IMR-90 (cell line): ENCODE data around the gene NOS1. TPM values are rescaled to one million over a fixed set of nuclear protein-coding genes. Genes with fewer than 3 reads are reported as not detected.

Experiments used
- ATAC-seq: fragments of 200-7000 bp; cut with Tn5 transposase; 2 replicates; pipeline ENCODE4 v1.9.1; 2020; ENCODE audit warnings: low read depth, mild to moderate bottlenecking, moderate library complexity
- BruUV-seq: library from RNA; stranded (reverse); fragments of 400-500 nt; replicated peaks from 2 replicates; lab custom pipeline; 2021; lab: Mats Ljungman, UMichigan
- CTCF ChIA-PET: fragments of 300-600 bp; formaldehyde crosslinking; extraction: SDS; loops from one replicate; lab custom pipeline; 2021; ENCODE audit warnings: antibody characterized with exemption; lab: Yijun Ruan, JAX
- POLR2A ChIA-PET: fragments of 300-600 bp; sonication (Branson Sonifier 250); formaldehyde crosslinking; loops from one replicate; lab custom pipeline; 2022; ENCODE audit warnings: antibody characterized with exemption; ENCODE audit not compliant: unreplicated experiment; lab: Charles Lee
- DNase-seq: peaks from one replicate; pipeline ENCODE4 v3.0.0; 2013
- H2AFZ ChIP-seq: replicated peaks from 2 replicates; pipeline ENCODE3; 2013; ENCODE audit warnings: low read length, mild to moderate bottlenecking; ENCODE audit not compliant: poor library complexity
- H2AK5ac ChIP-seq: 2 replicates; pipeline ENCODE4 v1.6.1; 2013; ENCODE audit warnings: low read depth, low read length, inconsistent platforms
- H2AK9ac ChIP-seq: replicated peaks from 2 replicates; pipeline ENCODE3; 2013; ENCODE audit warnings: mild to moderate bottlenecking, low read depth, low read length, moderate library complexity; ENCODE audit not compliant: poor library complexity
- H2BK120ac ChIP-seq: 2 replicates; pipeline ENCODE4 v1.6.1; 2013; ENCODE audit warnings: low read depth, low read length, inconsistent platforms
- H2BK15ac ChIP-seq: 3 replicates; pipeline ENCODE4 v1.6.1; 2013; ENCODE audit warnings: low read depth, low read length, inconsistent platforms
- H2BK20ac ChIP-seq: 2 replicates; pipeline ENCODE4 v1.6.1; 2013; ENCODE audit warnings: low read depth, mild to moderate bottlenecking, inconsistent platforms, low read length, moderate library complexity
- H2BK5ac ChIP-seq: 2 replicates; pipeline ENCODE4 v1.6.1; 2013; ENCODE audit warnings: mild to moderate bottlenecking, low read depth, low read length, inconsistent platforms; ENCODE audit not compliant: poor library complexity, severe bottlenecking
- H3K14ac ChIP-seq: replicated peaks from 2 replicates; pipeline ENCODE4 v1.6.1; 2013; ENCODE audit warnings: low read depth, low read length, inconsistent platforms
- H3K18ac ChIP-seq: 2 replicates; pipeline ENCODE4 v1.6.1; 2013; ENCODE audit warnings: low read depth, low read length, control low read depth
- H3K23ac ChIP-seq: 2 replicates; pipeline ENCODE4 v1.6.1; 2013; ENCODE audit warnings: low read depth, low read length, inconsistent platforms
- H3K27ac ChIP-seq: 2 replicates; pipeline ENCODE4 v1.5.1; 2013; ENCODE audit warnings: mild to moderate bottlenecking, control low read depth, low read length; ENCODE audit not compliant: insufficient read depth
- H3K27me3 ChIP-seq: 2 replicates; pipeline ENCODE4 v1.6.1; 2013; ENCODE audit warnings: low read length; ENCODE audit not compliant: control insufficient read depth, insufficient read depth
- H3K36me3 ChIP-seq: 2 replicates; pipeline ENCODE4 v1.6.1; 2013; ENCODE audit warnings: low read length, mixed read lengths; ENCODE audit not compliant: control insufficient read depth, insufficient read depth
- H3K4ac ChIP-seq: 2 replicates; pipeline ENCODE4 v1.6.1; 2013; ENCODE audit warnings: low read depth, low read length, inconsistent platforms
- H3K4me1 ChIP-seq: 2 replicates; pipeline ENCODE4 v1.6.1; 2013; ENCODE audit warnings: low read length, mixed read lengths; ENCODE audit not compliant: control insufficient read depth, insufficient read depth
- H3K4me2 ChIP-seq: 2 replicates; pipeline ENCODE4 v1.6.1; 2013; ENCODE audit warnings: low read depth, mild to moderate bottlenecking, control low read depth, low read length, moderate library complexity
- H3K4me3 ChIP-seq: 2 replicates; pipeline ENCODE4 v1.5.1; 2013; ENCODE audit warnings: low read depth, mild to moderate bottlenecking, control low read depth, low read length, moderate library complexity; ENCODE audit not compliant: insufficient read depth
- H3K56ac ChIP-seq: 2 replicates; pipeline ENCODE4 v1.6.1; 2013; ENCODE audit warnings: low read length, inconsistent platforms; ENCODE audit not compliant: insufficient read depth; ENCODE audit errors: extremely low read depth
- H3K79me1 ChIP-seq, 2 experiments: 2 replicates each; pipeline ENCODE4 v1.6.1; 2013; ENCODE audit warnings: low read length in 2 of 2, inconsistent platforms in 1 of 2, low read depth in 1 of 2
- H3K9ac ChIP-seq: 2 replicates; pipeline ENCODE4 v1.6.1; 2013; ENCODE audit warnings: low read depth, low read length, control low read depth
- H3K9me1 ChIP-seq: 2 replicates; pipeline ENCODE4 v1.6.1; 2013; ENCODE audit warnings: low read length, inconsistent platforms; ENCODE audit not compliant: insufficient read depth
- H3K9me3 ChIP-seq: 2 replicates; pipeline ENCODE4 v1.6.1; 2013; ENCODE audit warnings: low read length; ENCODE audit not compliant: control insufficient read depth, insufficient read depth
- H4K20me1 ChIP-seq: 2 replicates; pipeline ENCODE4 v1.6.1; 2013; ENCODE audit warnings: low read length, inconsistent platforms; ENCODE audit not compliant: insufficient read depth
- H4K5ac ChIP-seq: 2 replicates; pipeline ENCODE4 v1.6.1; 2013; ENCODE audit warnings: mild to moderate bottlenecking, low read depth, low read length, control low read depth
- H4K8ac ChIP-seq, 2 experiments: 2 replicates each; pipeline ENCODE4 v1.6.1; 2013; ENCODE audit warnings: low read depth in 2 of 2, low read length in 2 of 2, control low read depth in 1 of 2, inconsistent platforms in 1 of 2
- H4K91ac ChIP-seq: 2 replicates; pipeline ENCODE4 v1.6.1; 2013; ENCODE audit warnings: low read depth, low read length, inconsistent platforms; ENCODE audit not compliant: insufficient read depth
- BHLHE40 ChIP-seq: fragments of 150-350 bp; IDR thresholded peaks from 2 replicates; pipeline ENCODE4 v1.6.1; 2016; ENCODE audit warnings: mild to moderate bottlenecking, low read depth, low read length
- CHD1 ChIP-seq: IDR thresholded peaks from 2 replicates; pipeline ENCODE4 v1.6.1; 2012; ENCODE audit warnings: low read depth, low read length, improper control_type of control experiment
- MAZ ChIP-seq: IDR thresholded peaks from 2 replicates; pipeline ENCODE4 v1.6.1; 2012; ENCODE audit warnings: low read depth, mild to moderate bottlenecking, low read length, improper control_type of control experiment, moderate library complexity, borderline replicate concordance
- NFE2L2 ChIP-seq: fragments of 150-350 bp; IDR thresholded peaks from 2 replicates; pipeline ENCODE4 v1.6.1; 2016; ENCODE audit warnings: low read depth, mild to moderate bottlenecking, low read length
- RAD21 ChIP-seq: IDR thresholded peaks from 2 replicates; pipeline ENCODE4 v1.6.1; 2012; ENCODE audit warnings: low read length, improper control_type of control experiment
- SMC3 ChIP-seq: fragments of 150-350 bp; IDR thresholded peaks from 2 replicates; pipeline ENCODE4 v1.6.1; 2016; ENCODE audit warnings: low read depth, mild to moderate bottlenecking, antibody characterized with exemption, low read length, moderate library complexity
- WGBS, 2 experiments: methylation state at CpG; one replicate each; pipeline versions ENCODE4 v1.1.5 to v1.1.7; 2013; ENCODE audit warnings: missing lambda C conversion rate in 2 of 2; ENCODE audit not compliant: insufficient read length in 1 of 2; ENCODE audit errors: extremely low coverage in 2 of 2; 5-methylcytosine and 5-hydroxymethylcytosine counted together
- dilution Hi-C: fragments of 300-500 bp; cut with HindIII; formaldehyde crosslinking; loops from one replicate; pipeline ENCODE4 v1.14.3; 2018; ENCODE audit warnings: low sequenced_read_pairs; ENCODE audit not compliant: unreplicated experiment
- in situ Hi-C: fragments of 300-500 bp; cut with MboI; formaldehyde crosslinking; loops from 3 replicates; pipeline ENCODE4 v1.14.3; 2019; ENCODE audit warnings: low sequenced_read_pairs, inconsistent platforms, mixed read lengths
- intact Hi-C: fragments of 100-400 bp; cut with micrococcal nuclease; formaldehyde crosslinking; loops from 2 replicates; pipeline ENCODE4 v1.10.0; 2022
- polyA plus RNA-seq, 3 experiments: library from polyadenylated mRNA; depleted of rRNA; stranded (reverse); fragments of >200 nt; gene quantifications; 2 replicates each; pipeline ENCODE4 v1.2.3, GENCODE V29; 2012; ENCODE audit warnings: low replicate concordance in 1 of 3
- total RNA-seq: library from RNA; depleted of rRNA; stranded (reverse); fragments of >200 nt; gene quantifications from 2 replicates; pipeline ENCODE4 v1.2.3, GENCODE V29; 2012
- TF ChIP-seq, protein P1 (sequence below): conservative IDR thresholded peaks from 2 replicates; pipeline ENCODE4 v1.5.1; 2012; ENCODE audit warnings: mild to moderate bottlenecking, low read depth, low read length, improper control_type of control experiment

Gene NOS1
- total and polyA plus RNA-seq, 2 of the 4 experiments (the other 2 are of a cell fraction) = 0.09 TPM; not detected in 1

DNA sequence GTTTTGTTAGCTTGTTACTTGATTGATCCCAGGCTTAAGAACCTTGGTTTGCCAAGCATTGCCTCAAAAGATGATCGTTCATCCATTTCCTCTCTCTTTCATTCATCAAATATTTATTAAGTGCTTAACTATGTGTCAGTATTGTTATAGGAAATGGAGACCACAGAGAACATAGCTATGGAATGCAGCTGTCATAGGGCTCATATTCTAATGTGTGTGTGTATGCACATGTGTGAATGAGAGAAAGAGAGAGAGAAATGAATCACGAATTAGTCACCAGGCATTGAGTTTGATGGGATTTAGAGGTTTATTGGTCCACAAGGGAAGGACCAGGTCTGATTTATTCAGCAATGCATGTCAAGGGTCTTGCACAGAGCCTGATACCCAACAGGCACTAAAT lies 100.2 kb downstream of the NOS1 start:
- Histone ChIP-seq H3K23ac (no peak overlapping the region), H3K4me2 (no peak overlapping the region), H4K91ac (no peak overlapping the region), H3K27me3 (no peaks in the 10 kb centered on the region), H2AK5ac (no peak overlapping the region), H2BK120ac (no peak overlapping the region), H3K79me1 (no peaks in the 10 kb centered on the region), H2AK9ac (no peak overlapping the region), H3K9me3 (peaks cover 18% of the 10 kb centered on the region; the same call in 1 of the 2 replicates), H2BK15ac (no peak overlapping the region), H2BK20ac (no peak overlapping the region), H3K27ac (no peak overlapping the region), H2BK5ac (no peak overlapping the region), H3K4me1 (no peaks in the 10 kb centered on the region), H3K4ac (no peak overlapping the region), H3K14ac (no peak overlapping the region), H3K56ac (no peak overlapping the region), H3K9ac (no peak overlapping the region), H4K8ac (no peak overlapping the region), H3K36me3 (no peaks in the 10 kb centered on the region), H4K20me1 (no peaks in the 10 kb centered on the region), H3K4me3 (no peak overlapping the region), H4K5ac (no peak overlapping the region), H3K18ac (no peak overlapping the region), H2AFZ (no peak overlapping the region), H3K9me1 (no peaks in the 10 kb centered on the region)
- CTCF ChIA-PET = interaction anchor here (0.6 kb wide), 1 partner anchor 264 kb away, joined by 3 read pairs; no protein-coding TSS in a partner anchor
- in situ Hi-C loops = no loop called here
- POLR2A ChIA-PET = no interaction called here
- dilution Hi-C loops = no loop called here
- no TSS peak for BruUV-seq
- ATAC-seq (no peak), DNase-seq (no peak)
- 14% methylated on average over 1 of the region's 2 CpGs; no CpG with 5 or more reads in 1 of the 2 experiments for WGBS, 2 experiments
- intact Hi-C loops = no loop called here
- TF ChIP-seq CHD1 (no peak), BHLHE40 (no peak), RAD21 (no peak), SMC3 (no peak), NFE2L2 (no peak), MAZ (no peak)
- TF ChIP-seq, protein P1, sequence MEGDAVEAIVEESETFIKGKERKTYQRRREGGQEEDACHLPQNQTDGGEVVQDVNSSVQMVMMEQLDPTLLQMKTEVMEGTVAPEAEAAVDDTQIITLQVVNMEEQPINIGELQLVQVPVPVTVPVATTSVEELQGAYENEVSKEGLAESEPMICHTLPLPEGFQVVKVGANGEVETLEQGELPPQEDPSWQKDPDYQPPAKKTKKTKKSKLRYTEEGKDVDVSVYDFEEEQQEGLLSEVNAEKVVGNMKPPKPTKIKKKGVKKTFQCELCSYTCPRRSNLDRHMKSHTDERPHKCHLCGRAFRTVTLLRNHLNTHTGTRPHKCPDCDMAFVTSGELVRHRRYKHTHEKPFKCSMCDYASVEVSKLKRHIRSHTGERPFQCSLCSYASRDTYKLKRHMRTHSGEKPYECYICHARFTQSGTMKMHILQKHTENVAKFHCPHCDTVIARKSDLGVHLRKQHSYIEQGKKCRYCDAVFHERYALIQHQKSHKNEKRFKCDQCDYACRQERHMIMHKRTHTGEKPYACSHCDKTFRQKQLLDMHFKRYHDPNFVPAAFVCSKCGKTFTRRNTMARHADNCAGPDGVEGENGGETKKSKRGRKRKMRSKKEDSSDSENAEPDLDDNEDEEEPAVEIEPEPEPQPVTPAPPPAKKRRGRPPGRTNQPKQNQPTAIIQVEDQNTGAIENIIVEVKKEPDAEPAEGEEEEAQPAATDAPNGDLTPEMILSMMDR = no peak
